Vagina (tissue), 2 donors: ENCODE results near the gene FGD2.

Experiments
- POLR2AphosphoS5 ChIP-seq, 2 donors: sonication (generic); formaldehyde crosslinking; IDR thresholded peaks; one replicate each; pipeline ENCODE4 v1.9.0; 2017; ENCODE audit warnings: antibody characterized with exemption in 2 of 2, mild to moderate bottlenecking in 2 of 2, low read depth in 1 of 2; ENCODE audit not compliant: insufficient read depth in 1 of 2
- TF ChIP-seq, protein P1 (sequence below), 3 experiments: fragments of 450-650 bp in 2 of 3; fragments of 200-600 bp in 1 of 3; sonication (generic) in 1 of 3; IDR thresholded peaks; one replicate each; pipeline ENCODE4 v1.5.1; 2017 to 2019; ENCODE audit warnings: antibody characterized with exemption in 3 of 3, mild to moderate bottlenecking in 2 of 3, moderate library complexity in 2 of 3

- TF ChIP-seq POLR2AphosphoS5 (IDR thresholded peaks at IDR 0.05; ENCODE audit: insufficient read depth in 1 of 2, low read depth in 1 of 2): no peak
- TF ChIP-seq, protein P1, sequence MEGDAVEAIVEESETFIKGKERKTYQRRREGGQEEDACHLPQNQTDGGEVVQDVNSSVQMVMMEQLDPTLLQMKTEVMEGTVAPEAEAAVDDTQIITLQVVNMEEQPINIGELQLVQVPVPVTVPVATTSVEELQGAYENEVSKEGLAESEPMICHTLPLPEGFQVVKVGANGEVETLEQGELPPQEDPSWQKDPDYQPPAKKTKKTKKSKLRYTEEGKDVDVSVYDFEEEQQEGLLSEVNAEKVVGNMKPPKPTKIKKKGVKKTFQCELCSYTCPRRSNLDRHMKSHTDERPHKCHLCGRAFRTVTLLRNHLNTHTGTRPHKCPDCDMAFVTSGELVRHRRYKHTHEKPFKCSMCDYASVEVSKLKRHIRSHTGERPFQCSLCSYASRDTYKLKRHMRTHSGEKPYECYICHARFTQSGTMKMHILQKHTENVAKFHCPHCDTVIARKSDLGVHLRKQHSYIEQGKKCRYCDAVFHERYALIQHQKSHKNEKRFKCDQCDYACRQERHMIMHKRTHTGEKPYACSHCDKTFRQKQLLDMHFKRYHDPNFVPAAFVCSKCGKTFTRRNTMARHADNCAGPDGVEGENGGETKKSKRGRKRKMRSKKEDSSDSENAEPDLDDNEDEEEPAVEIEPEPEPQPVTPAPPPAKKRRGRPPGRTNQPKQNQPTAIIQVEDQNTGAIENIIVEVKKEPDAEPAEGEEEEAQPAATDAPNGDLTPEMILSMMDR (IDR thresholded peaks at IDR 0.05): no peak
Measured at GRCh38 chr6:37041521-37041920, 36.1 kb downstream of the FGD2 start.
